GM19452 (cell line): ENCODE measurements around the gene FARS2.
"Not testable (repeated sequence)": the region's sequence is repeated elsewhere in the genome, so short reads cannot be mapped to it uniquely, and the experiment has no call there.

Experiments used
- ATAC-seq: cut with Tn5 transposase; IDR thresholded peaks from one replicate; pipeline ENCODE4 v1.9.1; 2021; ENCODE audit not compliant: unreplicated experiment

Gene FARS2

GRCh38 chr6:5677219-5678000, 416.1 kb downstream of the FARS2 start:
- no peak for ATAC-seq

- ATAC-seq: no peak
These were observed 418.0 kb downstream of the FARS2 start for GRCh38 chr6:5679270-5679669.

- no peak for ATAC-seq
These were observed 418.4 kb downstream of the FARS2 start for GRCh38 chr6:5679691-5680090.

GRCh38 chr6:5680095-5680494, 418.8 kb downstream of the FARS2 start:
- no peak for ATAC-seq

GRCh38 chr6:5681480-5681879, 420.2 kb downstream of the FARS2 start:
- no peak for ATAC-seq

GRCh38 chr6:5682530-5682929, 421.2 kb downstream of the FARS2 start:
- no peak for ATAC-seq

- ATAC-seq: not testable (repeated sequence)
These were observed 422.4 kb downstream of the FARS2 start for GRCh38 chr6:5683747-5684146.

DNA sequence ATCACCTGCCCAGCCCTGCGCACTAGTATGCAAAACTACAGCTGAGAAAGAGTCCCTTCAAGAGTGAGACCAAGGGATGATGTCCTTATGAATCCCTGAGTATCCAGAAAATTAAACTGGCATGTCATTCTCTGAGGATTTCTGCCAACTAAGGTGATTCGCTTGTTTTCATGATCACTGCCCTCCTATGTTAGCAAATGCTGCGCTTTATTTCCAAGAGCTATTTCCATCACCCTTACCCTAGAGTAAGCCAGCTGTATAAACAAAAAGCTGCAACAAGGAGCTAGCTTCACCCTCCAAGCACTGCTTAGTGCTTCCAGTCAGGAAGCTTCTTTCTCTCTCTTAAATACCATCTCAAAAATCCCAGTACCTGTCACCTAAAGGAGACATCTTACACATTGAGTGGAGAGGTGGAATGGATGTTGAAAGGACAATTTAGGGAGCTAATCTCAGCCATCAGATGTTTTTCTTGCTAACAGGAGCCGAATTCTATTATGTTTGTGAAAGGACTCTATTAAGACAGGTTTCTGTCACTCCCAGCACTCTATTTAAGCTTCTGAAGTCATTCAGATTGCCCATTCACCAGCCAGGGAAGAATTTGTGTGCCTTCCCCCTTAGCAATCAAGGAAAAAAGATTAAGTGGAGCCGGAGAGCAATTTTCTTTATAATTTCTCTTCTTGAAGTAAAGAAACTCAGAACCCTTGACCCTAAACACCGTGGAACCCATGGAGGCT, 423.2 kb downstream of the FARS2 start:
- ATAC-seq: no peak

GRCh38 chr6:5693225-5694145, 432.2 kb downstream of the FARS2 start:
- ATAC-seq: no peak

DNA sequence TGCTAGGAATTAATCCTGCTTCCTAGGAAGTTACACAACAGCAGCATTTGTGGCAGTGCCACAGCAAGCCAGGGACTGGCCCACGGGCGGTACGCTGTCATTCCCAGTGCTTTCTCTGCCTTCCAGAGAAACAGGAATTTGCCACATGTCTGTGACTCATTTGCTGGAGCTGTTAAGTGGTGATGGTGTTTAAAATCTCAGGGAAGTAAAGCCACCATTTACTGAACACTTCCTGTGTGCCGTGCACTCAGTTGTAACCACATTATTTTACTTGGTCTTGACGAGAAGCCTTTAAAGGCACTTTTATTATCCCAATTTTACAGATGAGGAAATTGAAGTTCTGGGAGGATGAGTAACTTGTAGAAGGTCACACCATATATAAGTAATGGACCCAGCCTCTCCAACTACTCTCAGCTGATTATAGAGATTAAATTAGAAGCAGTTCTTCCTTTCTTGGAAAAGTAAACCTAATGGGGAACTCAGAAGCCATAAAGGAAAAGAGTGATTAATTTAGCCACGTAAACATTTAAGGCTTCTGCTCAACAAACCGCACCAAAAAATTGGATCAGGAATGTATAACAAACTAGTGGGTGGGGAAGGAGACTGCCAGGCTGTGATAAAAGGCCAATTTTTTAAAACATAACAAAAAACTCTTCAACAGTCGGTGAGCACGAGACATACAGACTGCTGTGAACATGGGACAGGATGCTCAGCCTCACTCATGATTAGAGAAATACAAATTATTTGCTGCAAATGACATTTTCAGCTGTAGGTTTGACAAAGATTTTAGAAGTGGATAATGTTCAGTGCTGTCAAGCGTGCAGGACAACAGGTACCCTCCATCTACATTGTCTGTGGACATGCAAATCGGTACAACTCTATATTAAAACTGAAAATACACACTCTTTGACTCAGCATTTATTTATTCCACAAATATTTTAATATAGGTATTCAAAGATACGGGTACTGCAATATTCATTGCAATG, 434.2 kb downstream of the FARS2 start:
- ATAC-seq: no peak

DNA sequence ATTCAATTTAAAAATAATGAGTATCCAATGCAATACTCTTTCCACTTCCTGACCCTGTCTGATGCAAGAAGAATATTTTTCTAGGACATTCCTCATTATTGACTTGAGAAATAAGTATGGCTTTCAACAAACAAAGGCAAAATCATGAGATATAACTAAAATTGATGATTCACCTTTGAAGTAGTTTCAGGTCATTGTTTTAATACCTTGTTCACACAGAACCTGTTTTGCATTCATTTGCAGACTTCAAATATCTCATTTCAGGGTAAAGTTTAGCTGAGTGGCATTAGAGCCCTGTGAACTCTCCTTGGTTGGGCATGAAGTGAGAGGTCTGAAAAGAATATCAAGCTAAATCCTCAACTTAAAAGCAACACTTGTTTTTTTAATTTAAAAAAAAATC, 436.2 kb downstream of the FARS2 start:
- ATAC-seq: no peak

- ATAC-seq: no peak
These were observed 437.0 kb downstream of the FARS2 start for GRCh38 chr6:5698318-5698717.

DNA sequence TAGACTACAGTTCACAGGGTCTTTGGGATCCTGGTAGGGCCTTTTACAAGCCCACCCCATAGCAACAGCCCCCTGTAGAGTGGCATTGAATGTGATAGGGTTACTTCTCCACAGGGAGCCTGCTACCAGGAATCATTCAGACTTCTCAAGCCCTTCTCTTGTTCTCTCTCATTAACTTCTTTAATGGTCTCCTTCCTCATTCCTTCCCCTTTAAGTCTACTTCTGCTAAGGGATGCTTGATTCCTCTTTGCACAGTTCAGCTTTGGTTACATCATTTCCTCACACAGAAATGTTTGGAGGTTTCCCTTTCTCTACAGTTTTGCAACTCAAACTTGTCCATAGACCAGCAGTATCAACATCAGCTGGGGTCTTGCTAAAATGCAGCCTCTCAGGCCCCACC, 437.8 kb downstream of the FARS2 start:
- ATAC-seq: not testable (repeated sequence)

DNA sequence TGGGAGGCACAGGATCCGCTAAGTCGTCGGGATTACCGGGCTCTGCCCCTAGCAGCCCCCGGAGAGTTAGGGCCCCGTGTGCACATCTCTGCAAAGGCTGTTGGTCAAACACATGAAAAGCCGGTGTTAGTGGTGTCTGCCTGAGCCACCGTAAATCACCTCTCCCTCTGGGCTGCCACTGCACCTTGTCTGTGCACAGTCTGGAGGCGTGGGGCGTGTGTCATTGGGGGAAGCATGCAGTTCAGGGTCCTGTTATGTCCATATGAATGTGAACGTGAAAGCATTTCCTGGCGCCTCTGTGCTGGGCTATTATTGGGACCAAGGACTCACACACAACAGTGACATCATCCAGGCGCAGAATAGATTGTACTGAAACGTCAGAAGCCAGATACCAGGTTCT, 439.9 kb downstream of the FARS2 start:
- ATAC-seq: no peak

- ATAC-seq: no peak
These were observed 443.4 kb downstream of the FARS2 start for GRCh38 chr6:5704708-5705107.

GRCh38 chr6:5705252-5705651, 443.9 kb downstream of the FARS2 start:
- no peak for ATAC-seq

DNA sequence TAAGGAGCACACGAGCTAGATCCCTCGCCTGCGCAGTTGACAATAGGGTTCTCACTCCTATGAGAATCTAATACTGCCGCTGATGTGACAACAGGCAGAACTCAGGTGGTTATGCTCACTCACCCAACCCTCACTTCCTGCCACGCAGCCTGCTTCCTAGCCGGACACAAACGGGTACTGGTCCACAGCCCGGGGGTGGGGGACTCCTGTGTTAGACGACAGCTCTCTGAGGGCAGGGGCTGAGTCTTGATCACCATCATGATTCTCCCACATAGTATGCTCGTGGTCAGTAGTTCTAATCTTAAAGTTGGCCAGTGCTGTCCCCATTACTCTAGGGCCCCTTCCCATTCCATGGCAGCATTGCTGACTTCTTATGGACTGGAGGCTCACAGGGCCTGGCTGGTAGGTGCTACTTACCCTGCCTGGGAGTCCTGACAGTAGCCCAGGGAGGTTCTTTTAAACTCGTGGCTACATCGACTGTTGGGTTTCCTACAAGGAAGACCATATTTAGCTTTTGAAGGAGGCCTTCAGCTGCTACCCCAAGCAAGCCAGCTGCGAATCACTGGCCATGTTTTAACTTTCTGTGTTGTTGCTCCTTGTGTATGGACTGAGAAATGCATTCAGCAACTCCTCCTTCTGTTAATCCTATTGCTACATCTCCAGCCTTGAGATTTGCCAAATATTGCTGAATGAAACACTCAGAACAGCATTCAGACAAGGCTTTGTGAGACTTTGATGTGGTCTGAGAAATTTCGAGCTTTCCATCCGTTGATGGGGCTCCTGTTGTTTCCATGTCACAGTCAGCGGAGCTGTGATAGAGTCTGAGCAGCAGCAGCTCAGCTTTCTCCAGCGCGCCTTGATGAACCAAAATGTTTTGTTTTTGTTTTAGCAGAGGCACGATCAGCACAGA, 445.1 kb downstream of the FARS2 start:
- no peak for ATAC-seq

- ATAC-seq: no peak
These were observed 446.1 kb downstream of the FARS2 start for GRCh38 chr6:5707281-5708045.
